ENCODE measurements around the gene HJURP. TPM values are rescaled to one million over a fixed set of nuclear protein-coding genes. Genes with fewer than 3 reads are reported as not detected.

The HJURP gene
- total RNA-seq, 4 donors from 2014 or later: 0.15 to 3.1 (median 2.5) TPM; not detected in 1

DNA sequence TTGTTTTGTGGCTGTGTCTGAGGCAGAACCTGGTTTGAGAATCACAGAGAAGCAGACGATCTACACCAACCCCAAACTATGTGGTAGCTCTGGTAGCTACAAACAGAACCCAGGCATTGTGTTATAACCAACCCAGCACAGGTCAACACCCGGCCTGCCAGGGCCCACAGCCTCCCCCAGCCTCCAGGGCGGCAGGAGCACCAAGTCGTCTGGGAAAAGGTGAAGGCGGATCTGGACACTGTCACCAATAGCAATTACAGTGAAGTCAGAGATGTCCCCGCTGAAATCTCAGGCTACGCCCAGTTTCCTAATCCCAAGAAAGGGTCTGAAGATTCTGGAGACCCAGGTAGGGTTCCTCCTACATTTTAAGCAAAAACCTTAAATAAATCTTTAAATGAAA is 3.6 kb downstream of the HJURP start:
- Histone ChIP-seq H3K27me3 (peaks cover 31% of the 10 kb centered on the region), H3K27ac (no peak overlapping the region), H3K4me3 (no peak overlapping the region), H3K36me3 (no peaks in the 10 kb centered on the region), H3K4me1 (peaks cover 0 to 17% (median 6%) of the 10 kb centered on the region in 3 donors), H3K9me3 (no peaks in the 10 kb centered on the region)
- 90 to 100% methylated on average over 1 to 2 of the region's 7 CpGs for WGBS, 2 donors (ENCODE audit: low coverage in 1 of 2)
- TF ChIP-seq POLR2AphosphoS5 (IDR thresholded peaks at IDR 0.05) (no peak), EP300 (IDR thresholded peaks at IDR 0.05) (no peak)
- no peak for ATAC-seq

DNA sequence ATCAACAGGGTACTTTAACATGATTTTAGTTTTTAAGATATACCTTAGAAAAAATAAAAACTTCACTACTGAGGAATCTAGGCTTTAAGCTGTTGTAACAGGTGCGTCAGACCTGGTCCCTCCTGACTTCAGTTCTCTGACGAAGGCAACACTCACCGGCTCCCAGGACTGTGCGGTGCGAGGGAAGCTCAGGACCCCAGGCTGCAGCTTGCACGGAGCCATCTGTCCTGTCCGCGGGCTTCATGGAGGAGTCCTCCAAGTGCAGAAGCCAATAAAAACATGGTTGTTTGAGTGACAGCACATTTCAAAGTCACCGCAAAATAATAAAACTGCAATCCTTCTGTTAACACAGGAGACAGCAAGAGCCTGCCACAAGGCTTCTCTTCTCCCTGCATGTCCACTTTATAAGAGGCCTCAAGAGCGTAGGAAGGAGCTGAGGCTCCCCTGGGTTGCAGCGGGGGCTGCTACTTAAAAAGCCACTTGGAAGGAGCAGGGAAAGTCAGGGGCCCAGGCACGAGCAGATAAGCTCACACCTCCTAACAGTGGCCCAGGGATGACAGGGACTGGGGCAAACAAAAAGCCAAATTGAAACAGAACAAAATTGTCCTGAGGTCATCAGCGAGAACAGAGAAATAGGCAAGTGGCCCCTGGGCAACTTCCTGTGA is 4.6 kb downstream of the HJURP start:
- Histone ChIP-seq H3K27ac (no peak overlapping the region), H3K4me1 (peaks cover 0 to 11% (median 6%) of the 10 kb centered on the region in 3 donors), H3K4me3 (no peak overlapping the region), H3K36me3 (no peaks in the 10 kb centered on the region), H3K27me3 (peaks cover 31% of the 10 kb centered on the region), H3K9me3 (no peaks in the 10 kb centered on the region)
- ATAC-seq: no peak
- WGBS, 2 donors (ENCODE audit: low coverage in 1 of 2): 91 to 92% methylated on average over 9 to 13 of the region's 13 CpGs
- TF ChIP-seq, protein P1, sequence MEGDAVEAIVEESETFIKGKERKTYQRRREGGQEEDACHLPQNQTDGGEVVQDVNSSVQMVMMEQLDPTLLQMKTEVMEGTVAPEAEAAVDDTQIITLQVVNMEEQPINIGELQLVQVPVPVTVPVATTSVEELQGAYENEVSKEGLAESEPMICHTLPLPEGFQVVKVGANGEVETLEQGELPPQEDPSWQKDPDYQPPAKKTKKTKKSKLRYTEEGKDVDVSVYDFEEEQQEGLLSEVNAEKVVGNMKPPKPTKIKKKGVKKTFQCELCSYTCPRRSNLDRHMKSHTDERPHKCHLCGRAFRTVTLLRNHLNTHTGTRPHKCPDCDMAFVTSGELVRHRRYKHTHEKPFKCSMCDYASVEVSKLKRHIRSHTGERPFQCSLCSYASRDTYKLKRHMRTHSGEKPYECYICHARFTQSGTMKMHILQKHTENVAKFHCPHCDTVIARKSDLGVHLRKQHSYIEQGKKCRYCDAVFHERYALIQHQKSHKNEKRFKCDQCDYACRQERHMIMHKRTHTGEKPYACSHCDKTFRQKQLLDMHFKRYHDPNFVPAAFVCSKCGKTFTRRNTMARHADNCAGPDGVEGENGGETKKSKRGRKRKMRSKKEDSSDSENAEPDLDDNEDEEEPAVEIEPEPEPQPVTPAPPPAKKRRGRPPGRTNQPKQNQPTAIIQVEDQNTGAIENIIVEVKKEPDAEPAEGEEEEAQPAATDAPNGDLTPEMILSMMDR (IDR thresholded peaks at IDR 0.05): no peak
- TF ChIP-seq EP300 (IDR thresholded peaks at IDR 0.05): no peak
- no peak for TF ChIP-seq POLR2AphosphoS5 (IDR thresholded peaks at IDR 0.05)
- no peak for TF ChIP-seq POLR2A (IDR thresholded peaks at IDR 0.05)

DNA sequence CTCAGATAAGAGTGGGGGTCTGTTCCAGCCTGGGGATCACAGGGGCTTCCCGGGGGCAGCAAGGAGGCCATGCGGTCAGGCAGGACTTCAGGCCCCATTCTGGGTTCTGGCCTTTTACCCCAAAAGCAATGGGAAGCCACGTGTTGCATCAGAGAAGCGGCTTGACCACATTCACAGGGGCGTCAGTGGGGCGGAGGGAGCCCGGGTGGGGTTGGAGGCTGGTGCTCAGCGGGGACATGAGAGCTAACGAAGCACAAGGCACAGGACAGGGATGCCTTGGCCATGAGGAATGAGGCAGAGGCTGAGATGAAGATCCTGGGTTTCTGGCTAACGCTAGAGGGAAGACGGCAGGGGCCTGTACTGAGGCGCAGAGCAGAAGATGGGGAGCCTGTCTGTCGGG is 6.1 kb downstream of the HJURP start:
- no peaks in the 10 kb centered on the region for H3K9me3 ChIP-seq
- no peaks in the 10 kb centered on the region for H3K36me3 ChIP-seq
- ATAC-seq: no peak
- no peak overlapping the region for H3K27ac ChIP-seq
- TF ChIP-seq POLR2A (IDR thresholded peaks at IDR 0.05) (no peak), POLR2AphosphoS5 (IDR thresholded peaks at IDR 0.05) (no peak), EP300 (IDR thresholded peaks at IDR 0.05) (no peak)
- TF ChIP-seq, protein P1 (IDR thresholded peaks at IDR 0.05): no peak
- H3K4me1 ChIP-seq: no peaks in the 10 kb centered on the region
- peaks cover 28% of the 10 kb centered on the region for H3K27me3 ChIP-seq
- WGBS, 2 donors (ENCODE audit: low coverage in 1 of 2): 60 to 99% methylated on average over 1 to 7 of the region's 13 CpGs
- H3K4me3 ChIP-seq: no peak overlapping the region

DNA sequence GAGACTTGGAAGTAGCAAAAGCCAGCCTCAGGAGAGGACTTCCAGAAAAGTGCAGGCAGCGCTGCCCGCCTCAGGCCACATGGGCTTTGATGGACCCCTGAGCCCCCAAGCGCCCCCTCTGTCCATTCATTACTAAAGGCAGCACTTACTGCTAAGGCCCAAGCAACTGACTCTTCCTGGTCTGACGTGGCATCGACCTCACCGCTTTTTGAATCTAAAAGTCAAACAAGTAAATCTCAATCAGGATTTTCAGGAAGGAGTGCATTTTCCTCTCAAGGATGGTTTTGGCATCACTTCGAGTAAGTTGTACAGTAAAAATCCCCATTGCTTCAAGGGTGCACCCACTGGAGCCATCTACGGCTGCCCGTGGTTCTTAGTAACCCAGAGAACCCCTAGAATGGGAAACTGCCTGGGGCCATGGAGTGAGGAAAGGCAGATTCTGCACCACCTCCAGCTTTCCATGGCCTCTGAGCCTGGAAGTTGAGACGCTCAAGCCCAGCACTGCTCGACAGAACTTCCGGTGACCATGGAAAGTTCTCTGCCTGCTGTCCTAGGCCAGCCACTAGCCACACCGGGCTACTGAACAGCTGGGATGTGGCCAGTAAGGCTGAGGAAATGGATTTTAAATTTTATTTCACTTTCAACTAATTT is 7.0 kb downstream of the HJURP start:
- H3K4me3 ChIP-seq: no peak overlapping the region
- no peaks in the 10 kb centered on the region for H3K9me3 ChIP-seq
- no peak overlapping the region for H3K27ac ChIP-seq
- 96 to 98% methylated on average over 8 of the region's 13 CpGs for WGBS, 2 donors (ENCODE audit: low coverage in 1 of 2)
- no peak for ATAC-seq
- no peaks in the 10 kb centered on the region for H3K36me3 ChIP-seq
- H3K4me1 ChIP-seq: no peaks in the 10 kb centered on the region
- no peak for TF ChIP-seq POLR2A (IDR thresholded peaks at IDR 0.05)
- TF ChIP-seq POLR2AphosphoS5 (IDR thresholded peaks at IDR 0.05): no peak
- no peak for TF ChIP-seq EP300 (IDR thresholded peaks at IDR 0.05)
- H3K27me3 ChIP-seq: peaks cover 25% of the 10 kb centered on the region

DNA sequence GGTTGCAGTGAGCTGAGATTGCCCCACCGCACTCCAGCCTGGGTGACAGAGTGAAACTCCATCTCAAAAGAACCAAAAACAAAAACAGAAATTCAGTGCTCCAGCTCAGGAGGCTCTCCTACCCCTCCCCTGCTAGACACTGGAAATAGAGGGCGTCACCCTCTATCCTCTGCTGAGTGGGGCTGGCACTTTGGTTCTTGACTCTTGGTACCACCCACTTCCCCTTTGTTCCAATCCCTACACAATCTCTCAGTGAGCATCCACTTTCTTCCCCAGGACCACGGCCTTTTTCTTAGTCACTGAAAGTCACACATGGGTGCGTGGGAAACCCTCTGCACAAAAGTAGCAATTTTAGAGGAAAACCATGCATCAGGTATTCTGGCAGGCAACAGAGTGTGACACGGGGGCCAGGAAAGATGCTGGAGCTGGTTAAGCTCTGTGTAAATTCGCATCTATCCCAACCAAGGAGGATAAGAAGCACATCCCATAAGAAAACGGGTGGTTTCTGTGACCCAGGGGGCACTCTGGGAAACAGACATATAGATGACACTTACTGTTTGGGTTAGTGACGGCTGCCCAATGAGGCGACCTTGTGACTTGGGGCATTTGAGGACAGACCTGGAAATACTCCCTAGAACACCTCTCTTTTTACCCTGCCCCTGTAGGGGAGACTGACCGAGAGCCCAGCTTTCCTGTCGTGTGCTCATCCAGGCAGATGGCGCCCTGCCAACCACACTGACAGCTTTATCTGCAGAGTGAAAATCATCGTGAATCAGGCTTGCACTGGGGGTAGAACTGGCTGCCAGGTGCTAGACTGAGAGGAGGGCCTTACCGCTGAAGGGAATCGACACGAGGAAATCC is 7.7 kb downstream of the HJURP start:
- Histone ChIP-seq H3K9me3 (no peaks in the 10 kb centered on the region), H3K27ac (no peak overlapping the region), H3K4me1 (no peaks in the 10 kb centered on the region), H3K36me3 (no peaks in the 10 kb centered on the region), H3K27me3 (peaks cover 18% of the 10 kb centered on the region), H3K4me3 (no peak overlapping the region)
- TF ChIP-seq POLR2A (IDR thresholded peaks at IDR 0.05) (no peak), EP300 (IDR thresholded peaks at IDR 0.05) (no peak), POLR2AphosphoS5 (IDR thresholded peaks at IDR 0.05) (no peak)
- TF ChIP-seq, protein P1 (IDR thresholded peaks at IDR 0.05): no peak
- ATAC-seq: no peak
- WGBS, 2 donors (ENCODE audit: low coverage in 1 of 2): 68 to 79% methylated on average over 4 to 12 of the region's 16 CpGs

All from gastroesophageal sphincter (tissue), 4 donors.